Kidney (tissue), 2 donors: Measurements from ENCODE around the gene BICC1. TPM values are rescaled to one million over a fixed set of nuclear protein-coding genes. Genes with fewer than 3 reads are reported as not detected.

Experiments
- polyA plus RNA-seq: library from polyadenylated mRNA; stranded (reverse); fragments of 350-450 nt; fragmentation: Illumina TruSeq; extraction: RNeasy Lipid Tissue Mini Kit (QIAGEN cat#74804); gene quantifications from one replicate; pipeline ENCODE4 v1.2.3, GENCODE V29; 2014; ENCODE audit warnings: low read depth, low replicate concordance; ENCODE audit not compliant: insufficient read depth
- total RNA-seq: library from RNA; stranded (reverse); fragmentation: NEBNext Ultra II Directional; extraction: Animal tissue kit (Norgen Biotek cat#: 25700); gene quantifications from one replicate; pipeline ENCODE4 v1.2.1, GENCODE V29; 2021
- donor health status: DM: yes; HTN: yes; CAD: no.

The BICC1 gene
- total and polyA plus RNA-seq, 2 donors from 2014 or later, result 21.0 to 136 TPM

Other genes with a start within 250 kb of the BICC1 start
- 5.0 TPM for gene IPMK, start 245.0 kb upstream of the BICC1 start, total RNA-seq
- gene IPMK, start 245.0 kb upstream of the BICC1 start, polyA plus RNA-seq, result 1.7 TPM
- 38.0 TPM for gene CISD1, start 243.7 kb upstream of the BICC1 start, total RNA-seq
- 216 TPM for gene CISD1, start 243.7 kb upstream of the BICC1 start, polyA plus RNA-seq
- 15.4 TPM for gene UBE2D1, start 177.9 kb upstream of the BICC1 start, total RNA-seq
- 12.0 TPM for gene UBE2D1, start 177.9 kb upstream of the BICC1 start, polyA plus RNA-seq
- gene TFAM, start 127.5 kb upstream of the BICC1 start, total RNA-seq, result 35.0 TPM
- gene TFAM, start 127.5 kb upstream of the BICC1 start, polyA plus RNA-seq, result 18.5 TPM